ENCODE data around the gene PDZD2. TPM values are rescaled to one million over a fixed set of nuclear protein-coding genes. Genes with fewer than 3 reads are reported as not detected.

Gene PDZD2
- total and polyA plus RNA-seq, 2 experiments from 2014 or later, result 8.3 to 16.9 TPM

DNA sequence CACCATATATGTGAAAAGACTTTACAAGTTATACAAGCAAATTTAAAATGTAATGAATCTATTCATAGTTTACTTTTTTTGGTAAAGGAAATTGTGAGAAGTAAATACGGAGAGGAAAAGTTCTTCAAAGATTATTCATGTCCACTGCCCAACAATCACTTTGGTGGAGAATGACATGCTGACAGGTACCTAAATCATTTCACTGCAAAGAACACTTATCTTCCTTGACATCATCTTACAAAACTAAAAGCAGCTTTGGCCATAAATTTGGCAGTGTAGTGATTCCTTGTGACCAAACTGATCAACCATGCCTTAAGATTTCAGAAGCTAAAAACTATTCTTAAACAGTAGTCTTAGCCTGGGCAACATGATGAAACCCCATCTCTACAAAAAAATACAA is 492.7 kb downstream of the PDZD2 start:
- no peaks in the 10 kb centered on the region for H3K9me3 Mint-ChIP-seq
- H3K4me3 Mint-ChIP-seq, result no peak overlapping the region
- no peak overlapping the region for H3K27ac Mint-ChIP-seq
- no peak overlapping the region for H3K27ac ChIP-seq (ENCODE audit: low read depth)
- ATAC-seq (no peak), DNase-seq (ENCODE audit: low spot score) (no peak)
- peaks cover 11% of the 10 kb centered on the region for H3K4me1 Mint-ChIP-seq
- no peaks in the 10 kb centered on the region for H3K27me3 Mint-ChIP-seq (ENCODE audit: insufficient read depth, low read depth, poor library complexity)
- H3K4me2 ChIP-seq, result no peak overlapping the region
- peaks cover 16% of the 10 kb centered on the region; the same call in 1 of the 2 replicates for H3K36me3 ChIP-seq (ENCODE audit: insufficient read depth)
- peaks cover 75% of the 10 kb centered on the region for H3K79me2 ChIP-seq (replicated peaks; ENCODE audit: insufficient read depth)
- no peaks in the 10 kb centered on the region for H3F3A ChIP-seq (replicated peaks; ENCODE audit: low read depth)
- H3K9me2 ChIP-seq (ENCODE audit: insufficient read depth), result no peaks in the 10 kb centered on the region
- H3K4me3 ChIP-seq, result no peak overlapping the region
- peaks cover 26% of the 10 kb centered on the region; the same call in 2 of the 3 replicates for H3K36me3 Mint-ChIP-seq (ENCODE audit: low read depth)
- TF ChIP-seq ZNF114 (CRISPR knock-in tag; IDR thresholded peaks at IDR 0.05) (no peak), NANOG (IDR thresholded peaks at IDR 0.05; ENCODE audit: borderline replicate concordance) (no peak), POLR2AphosphoS5 (IDR thresholded peaks at IDR 0.05; ENCODE audit: low read depth) (no peak), ZNF331 (CRISPR knock-in tag; IDR thresholded peaks at IDR 0.05; ENCODE audit: low read depth) (no peak), STAT1 (IDR thresholded peaks at IDR 0.05; ENCODE audit: unreplicated experiment) (no peak), CREB1 (CRISPR knock-in tag; IDR thresholded peaks at IDR 0.05; ENCODE audit: low read depth) (no peak), EZH2 (IDR thresholded peaks at IDR 0.05; ENCODE audit: low read depth, unreplicated experiment) (no peak), JUNB (IDR thresholded peaks at IDR 0.05; ENCODE audit: unreplicated experiment) (no peak), EZH2phosphoT487 (IDR thresholded peaks at IDR 0.05; ENCODE audit: unreplicated experiment) (no peak)
- TF ChIP-seq, protein P1, sequence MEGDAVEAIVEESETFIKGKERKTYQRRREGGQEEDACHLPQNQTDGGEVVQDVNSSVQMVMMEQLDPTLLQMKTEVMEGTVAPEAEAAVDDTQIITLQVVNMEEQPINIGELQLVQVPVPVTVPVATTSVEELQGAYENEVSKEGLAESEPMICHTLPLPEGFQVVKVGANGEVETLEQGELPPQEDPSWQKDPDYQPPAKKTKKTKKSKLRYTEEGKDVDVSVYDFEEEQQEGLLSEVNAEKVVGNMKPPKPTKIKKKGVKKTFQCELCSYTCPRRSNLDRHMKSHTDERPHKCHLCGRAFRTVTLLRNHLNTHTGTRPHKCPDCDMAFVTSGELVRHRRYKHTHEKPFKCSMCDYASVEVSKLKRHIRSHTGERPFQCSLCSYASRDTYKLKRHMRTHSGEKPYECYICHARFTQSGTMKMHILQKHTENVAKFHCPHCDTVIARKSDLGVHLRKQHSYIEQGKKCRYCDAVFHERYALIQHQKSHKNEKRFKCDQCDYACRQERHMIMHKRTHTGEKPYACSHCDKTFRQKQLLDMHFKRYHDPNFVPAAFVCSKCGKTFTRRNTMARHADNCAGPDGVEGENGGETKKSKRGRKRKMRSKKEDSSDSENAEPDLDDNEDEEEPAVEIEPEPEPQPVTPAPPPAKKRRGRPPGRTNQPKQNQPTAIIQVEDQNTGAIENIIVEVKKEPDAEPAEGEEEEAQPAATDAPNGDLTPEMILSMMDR (conservative IDR thresholded peaks at IDR 0.05; ENCODE audit: low read depth in 2 of 2), result no peak
- TF ChIP-seq, protein P2, sequence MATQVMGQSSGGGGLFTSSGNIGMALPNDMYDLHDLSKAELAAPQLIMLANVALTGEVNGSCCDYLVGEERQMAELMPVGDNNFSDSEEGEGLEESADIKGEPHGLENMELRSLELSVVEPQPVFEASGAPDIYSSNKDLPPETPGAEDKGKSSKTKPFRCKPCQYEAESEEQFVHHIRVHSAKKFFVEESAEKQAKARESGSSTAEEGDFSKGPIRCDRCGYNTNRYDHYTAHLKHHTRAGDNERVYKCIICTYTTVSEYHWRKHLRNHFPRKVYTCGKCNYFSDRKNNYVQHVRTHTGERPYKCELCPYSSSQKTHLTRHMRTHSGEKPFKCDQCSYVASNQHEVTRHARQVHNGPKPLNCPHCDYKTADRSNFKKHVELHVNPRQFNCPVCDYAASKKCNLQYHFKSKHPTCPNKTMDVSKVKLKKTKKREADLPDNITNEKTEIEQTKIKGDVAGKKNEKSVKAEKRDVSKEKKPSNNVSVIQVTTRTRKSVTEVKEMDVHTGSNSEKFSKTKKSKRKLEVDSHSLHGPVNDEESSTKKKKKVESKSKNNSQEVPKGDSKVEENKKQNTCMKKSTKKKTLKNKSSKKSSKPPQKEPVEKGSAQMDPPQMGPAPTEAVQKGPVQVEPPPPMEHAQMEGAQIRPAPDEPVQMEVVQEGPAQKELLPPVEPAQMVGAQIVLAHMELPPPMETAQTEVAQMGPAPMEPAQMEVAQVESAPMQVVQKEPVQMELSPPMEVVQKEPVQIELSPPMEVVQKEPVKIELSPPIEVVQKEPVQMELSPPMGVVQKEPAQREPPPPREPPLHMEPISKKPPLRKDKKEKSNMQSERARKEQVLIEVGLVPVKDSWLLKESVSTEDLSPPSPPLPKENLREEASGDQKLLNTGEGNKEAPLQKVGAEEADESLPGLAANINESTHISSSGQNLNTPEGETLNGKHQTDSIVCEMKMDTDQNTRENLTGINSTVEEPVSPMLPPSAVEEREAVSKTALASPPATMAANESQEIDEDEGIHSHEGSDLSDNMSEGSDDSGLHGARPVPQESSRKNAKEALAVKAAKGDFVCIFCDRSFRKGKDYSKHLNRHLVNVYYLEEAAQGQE (IDR thresholded peaks at IDR 0.05; ENCODE audit: unreplicated experiment), result no peak
- TF ChIP-seq, protein P3, sequence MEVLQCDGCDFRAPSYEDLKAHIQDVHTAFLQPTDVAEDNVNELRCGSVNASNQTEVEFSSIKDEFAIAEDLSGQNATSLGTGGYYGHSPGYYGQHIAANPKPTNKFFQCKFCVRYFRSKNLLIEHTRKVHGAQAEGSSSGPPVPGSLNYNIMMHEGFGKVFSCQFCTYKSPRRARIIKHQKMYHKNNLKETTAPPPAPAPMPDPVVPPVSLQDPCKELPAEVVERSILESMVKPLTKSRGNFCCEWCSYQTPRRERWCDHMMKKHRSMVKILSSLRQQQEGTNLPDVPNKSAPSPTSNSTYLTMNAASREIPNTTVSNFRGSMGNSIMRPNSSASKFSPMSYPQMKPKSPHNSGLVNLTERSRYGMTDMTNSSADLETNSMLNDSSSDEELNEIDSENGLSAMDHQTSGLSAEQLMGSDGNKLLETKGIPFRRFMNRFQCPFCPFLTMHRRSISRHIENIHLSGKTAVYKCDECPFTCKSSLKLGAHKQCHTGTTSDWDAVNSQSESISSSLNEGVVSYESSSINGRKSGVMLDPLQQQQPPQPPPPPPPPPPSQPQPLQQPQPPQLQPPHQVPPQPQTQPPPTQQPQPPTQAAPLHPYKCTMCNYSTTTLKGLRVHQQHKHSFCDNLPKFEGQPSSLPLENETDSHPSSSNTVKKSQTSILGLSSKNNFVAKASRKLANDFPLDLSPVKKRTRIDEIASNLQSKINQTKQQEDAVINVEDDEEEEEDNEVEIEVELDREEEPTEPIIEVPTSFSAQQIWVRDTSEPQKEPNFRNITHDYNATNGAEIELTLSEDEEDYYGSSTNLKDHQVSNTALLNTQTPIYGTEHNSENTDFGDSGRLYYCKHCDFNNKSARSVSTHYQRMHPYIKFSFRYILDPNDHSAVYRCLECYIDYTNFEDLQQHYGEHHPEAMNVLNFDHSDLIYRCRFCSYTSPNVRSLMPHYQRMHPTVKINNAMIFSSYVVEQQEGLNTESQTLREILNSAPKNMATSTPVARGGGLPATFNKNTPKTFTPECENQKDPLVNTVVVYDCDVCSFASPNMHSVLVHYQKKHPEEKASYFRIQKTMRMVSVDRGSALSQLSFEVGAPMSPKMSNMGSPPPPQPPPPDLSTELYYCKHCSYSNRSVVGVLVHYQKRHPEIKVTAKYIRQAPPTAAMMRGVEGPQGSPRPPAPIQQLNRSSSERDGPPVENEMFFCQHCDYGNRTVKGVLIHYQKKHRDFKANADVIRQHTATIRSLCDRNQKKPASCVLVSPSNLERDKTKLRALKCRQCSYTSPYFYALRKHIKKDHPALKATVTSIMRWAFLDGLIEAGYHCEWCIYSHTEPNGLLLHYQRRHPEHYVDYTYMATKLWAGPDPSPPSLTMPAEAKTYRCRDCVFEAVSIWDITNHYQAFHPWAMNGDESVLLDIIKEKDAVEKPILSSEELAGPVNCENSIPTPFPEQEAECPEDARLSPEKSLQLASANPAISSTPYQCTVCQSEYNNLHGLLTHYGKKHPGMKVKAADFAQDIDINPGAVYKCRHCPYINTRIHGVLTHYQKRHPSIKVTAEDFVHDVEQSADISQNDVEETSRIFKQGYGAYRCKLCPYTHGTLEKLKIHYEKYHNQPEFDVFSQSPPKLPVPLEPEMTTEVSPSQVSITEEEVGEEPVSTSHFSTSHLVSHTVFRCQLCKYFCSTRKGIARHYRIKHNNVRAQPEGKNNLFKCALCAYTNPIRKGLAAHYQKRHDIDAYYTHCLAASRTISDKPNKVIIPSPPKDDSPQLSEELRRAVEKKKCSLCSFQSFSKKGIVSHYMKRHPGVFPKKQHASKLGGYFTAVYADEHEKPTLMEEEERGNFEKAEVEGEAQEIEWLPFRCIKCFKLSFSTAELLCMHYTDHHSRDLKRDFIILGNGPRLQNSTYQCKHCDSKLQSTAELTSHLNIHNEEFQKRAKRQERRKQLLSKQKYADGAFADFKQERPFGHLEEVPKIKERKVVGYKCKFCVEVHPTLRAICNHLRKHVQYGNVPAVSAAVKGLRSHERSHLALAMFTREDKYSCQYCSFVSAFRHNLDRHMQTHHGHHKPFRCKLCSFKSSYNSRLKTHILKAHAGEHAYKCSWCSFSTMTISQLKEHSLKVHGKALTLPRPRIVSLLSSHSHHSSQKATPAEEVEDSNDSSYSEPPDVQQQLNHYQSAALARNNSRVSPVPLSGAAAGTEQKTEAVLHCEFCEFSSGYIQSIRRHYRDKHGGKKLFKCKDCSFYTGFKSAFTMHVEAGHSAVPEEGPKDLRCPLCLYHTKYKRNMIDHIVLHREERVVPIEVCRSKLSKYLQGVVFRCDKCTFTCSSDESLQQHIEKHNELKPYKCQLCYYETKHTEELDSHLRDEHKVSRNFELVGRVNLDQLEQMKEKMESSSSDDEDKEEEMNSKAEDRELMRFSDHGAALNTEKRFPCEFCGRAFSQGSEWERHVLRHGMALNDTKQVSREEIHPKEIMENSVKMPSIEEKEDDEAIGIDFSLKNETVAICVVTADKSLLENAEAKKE (CRISPR knock-in tag; IDR thresholded peaks at IDR 0.05), result no peak
- TF ChIP-seq, protein P4, sequence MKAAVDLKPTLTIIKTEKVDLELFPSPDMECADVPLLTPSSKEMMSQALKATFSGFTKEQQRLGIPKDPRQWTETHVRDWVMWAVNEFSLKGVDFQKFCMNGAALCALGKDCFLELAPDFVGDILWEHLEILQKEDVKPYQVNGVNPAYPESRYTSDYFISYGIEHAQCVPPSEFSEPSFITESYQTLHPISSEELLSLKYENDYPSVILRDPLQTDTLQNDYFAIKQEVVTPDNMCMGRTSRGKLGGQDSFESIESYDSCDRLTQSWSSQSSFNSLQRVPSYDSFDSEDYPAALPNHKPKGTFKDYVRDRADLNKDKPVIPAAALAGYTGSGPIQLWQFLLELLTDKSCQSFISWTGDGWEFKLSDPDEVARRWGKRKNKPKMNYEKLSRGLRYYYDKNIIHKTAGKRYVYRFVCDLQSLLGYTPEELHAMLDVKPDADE (IDR thresholded peaks at IDR 0.05), result no peak
- H2AFZ ChIP-seq, result no peak overlapping the region
- H4K20me1 ChIP-seq (replicated peaks; ENCODE audit: insufficient read depth), result peaks cover 28% of the 10 kb centered on the region
- no peaks in the 10 kb centered on the region for H3K4me1 ChIP-seq (ENCODE audit: insufficient read depth)
- H3K27me3 ChIP-seq (ENCODE audit: insufficient read depth), result no peaks in the 10 kb centered on the region

All from GM23338 (cell line).